KOPT-K1 (cell line): Measurements from ENCODE around the gene MCF2L2.
A peak's percentile ranks its signal among the peaks of the same experiment; 100 is the strongest.
"Not testable (repeated sequence)": the region's sequence is repeated elsewhere in the genome, so short reads cannot be mapped to it uniquely, and the experiment has no call there.

Source experiments
- H3K27ac ChIP-seq: fragments of 200-600 bp; sonication (generic); 2 replicates; pipeline ENCODE4 v1.5.1; 2016; ENCODE audit warnings: antibody characterized with exemption, mild to moderate bottlenecking, low read depth, low read length; ENCODE audit not compliant: poor library complexity, severe bottlenecking
- H3K36me3 ChIP-seq: fragments of 200-600 bp; sonication (generic); 2 replicates; pipeline ENCODE4 v1.5.1; 2017; ENCODE audit warnings: antibody characterized with exemption, mild to moderate bottlenecking, low read length, moderate library complexity; ENCODE audit not compliant: insufficient read depth
- H3K9me3 ChIP-seq: fragments of 200-600 bp; sonication (generic); 2 replicates; pipeline ENCODE4 v1.5.1; 2017; ENCODE audit warnings: antibody characterized with exemption, low read length, mild to moderate bottlenecking; ENCODE audit not compliant: insufficient read depth, poor library complexity, severe bottlenecking

Gene MCF2L2

DNA sequence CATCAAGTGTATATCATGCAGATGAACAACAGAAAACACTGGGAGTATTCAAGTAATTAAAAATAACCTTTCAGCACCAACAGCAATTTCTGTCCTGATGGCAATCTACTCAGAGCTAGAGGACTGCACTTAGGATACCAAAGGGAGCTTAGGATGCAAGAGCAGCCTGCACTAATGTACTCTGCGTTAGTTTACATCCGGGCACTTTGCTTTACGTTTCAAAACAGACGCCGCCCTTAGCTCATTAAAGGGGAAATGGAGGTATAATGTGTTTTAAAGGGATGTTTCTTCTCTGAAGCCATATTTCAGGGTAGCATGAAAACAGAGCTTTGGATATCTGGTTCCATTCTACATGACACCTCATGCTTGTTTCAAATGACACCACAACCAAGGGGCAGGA, 189.4 kb downstream of the MCF2L2 start:
- peaks cover 34% of the 10 kb centered on the region for H3K9me3 ChIP-seq
- H3K36me3 ChIP-seq, result no peaks in the 10 kb centered on the region
- no peak overlapping the region for H3K27ac ChIP-seq

DNA sequence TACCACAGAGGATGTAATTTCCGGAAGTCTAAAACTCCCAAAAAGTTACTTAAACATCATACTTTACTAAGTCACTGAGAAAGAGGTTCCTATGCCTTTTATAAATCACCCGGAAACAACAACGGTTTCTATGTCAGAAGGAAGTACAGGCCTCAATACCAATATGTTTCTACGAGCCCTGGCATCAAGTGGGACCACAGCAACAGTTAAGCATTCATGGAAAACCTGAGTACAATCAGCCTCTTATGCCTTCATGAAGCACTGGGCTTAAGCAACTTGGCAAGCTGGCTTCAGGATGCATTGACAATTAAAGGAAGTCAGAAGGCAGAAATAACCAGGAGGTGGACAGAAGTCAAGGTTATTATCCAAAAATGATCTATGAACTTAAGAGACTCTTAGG, 194.5 kb downstream of the MCF2L2 start:
- no peaks in the 10 kb centered on the region for H3K36me3 ChIP-seq
- H3K27ac ChIP-seq, result no peak overlapping the region
- no peaks in the 10 kb centered on the region for H3K9me3 ChIP-seq

DNA sequence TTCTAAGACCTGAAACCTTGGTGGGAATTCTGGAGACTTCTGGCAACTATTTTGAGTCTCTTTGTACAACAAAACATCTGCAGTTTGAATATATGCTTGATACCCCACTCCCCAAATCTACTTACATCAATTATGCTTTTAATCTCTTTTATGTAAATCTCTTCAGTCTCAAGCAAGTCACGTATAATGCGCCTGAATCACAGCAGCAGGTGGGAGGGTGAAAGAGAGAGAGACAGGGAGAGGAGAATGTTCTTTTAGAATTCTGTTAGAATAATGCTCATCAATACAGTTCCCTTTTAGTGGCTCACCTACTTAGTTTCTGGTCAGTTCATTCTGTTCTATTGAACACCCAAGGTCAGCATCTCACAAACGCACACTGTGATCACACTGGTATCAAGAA, 197.6 kb downstream of the MCF2L2 start:
- H3K36me3 ChIP-seq, result no peaks in the 10 kb centered on the region
- no peaks in the 10 kb centered on the region for H3K9me3 ChIP-seq
- H3K27ac ChIP-seq, result no peak overlapping the region

DNA sequence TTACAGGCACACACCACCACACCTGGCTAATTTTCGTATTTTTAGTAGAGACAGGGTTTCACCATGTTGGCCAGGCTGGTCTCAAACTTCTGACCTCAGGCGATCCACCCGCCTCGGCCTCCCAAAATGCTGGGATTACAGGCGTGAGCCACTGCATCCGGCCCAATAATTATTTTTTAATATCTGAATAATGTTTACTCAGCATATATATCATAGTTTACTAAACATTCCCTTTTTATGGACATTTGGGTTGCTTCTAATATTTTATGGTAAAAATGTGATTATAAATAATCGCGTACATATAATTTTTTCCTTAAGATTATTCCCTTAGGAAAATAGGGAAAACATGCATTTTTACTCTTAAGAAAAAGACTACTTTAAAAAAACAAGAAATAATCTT, 198.2 kb downstream of the MCF2L2 start:
- H3K27ac ChIP-seq, H3K9me3 ChIP-seq, H3K36me3 ChIP-seq: not testable (repeated sequence)

DNA sequence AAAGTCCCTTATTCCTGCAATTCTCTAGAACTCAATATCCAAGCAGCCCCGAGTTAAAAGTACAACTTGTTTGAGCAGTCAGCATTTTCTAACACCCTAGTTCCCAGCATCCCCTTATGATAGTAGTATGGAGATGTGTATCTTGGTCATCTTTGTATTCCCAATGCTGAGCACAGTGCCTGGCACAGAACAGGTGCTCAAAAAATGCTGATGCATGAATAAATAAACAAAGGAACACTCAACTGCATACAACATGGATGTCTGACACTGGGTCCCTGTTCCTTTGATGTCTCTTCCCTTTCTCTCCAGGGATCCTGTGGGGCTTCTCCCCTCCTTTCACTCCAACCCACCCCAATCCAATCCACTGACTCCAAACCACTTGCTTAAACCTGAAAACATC, 199.2 kb downstream of the MCF2L2 start:
- Histone ChIP-seq H3K36me3 (no peaks in the 10 kb centered on the region), H3K9me3 (no peaks in the 10 kb centered on the region), H3K27ac (no peak overlapping the region)

DNA sequence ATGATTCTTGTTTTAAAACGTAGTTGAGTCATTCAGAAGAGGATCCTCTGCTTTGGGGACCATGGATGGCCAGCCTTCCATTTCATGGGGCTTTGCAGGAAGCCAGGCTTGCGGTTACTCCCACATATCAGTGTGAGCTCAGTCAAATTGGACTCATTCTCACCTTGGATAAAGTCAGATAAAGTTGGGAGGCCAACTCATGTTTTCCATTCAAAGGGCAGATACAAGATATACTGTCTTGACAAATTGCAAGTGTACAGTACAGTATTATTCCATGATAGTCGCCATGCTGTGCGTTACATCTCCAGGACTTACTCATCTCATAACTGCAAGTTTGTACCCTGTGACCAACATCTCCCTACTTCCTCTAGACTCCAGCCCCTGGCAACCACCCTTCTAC, 200.8 kb downstream of the MCF2L2 start:
- Histone ChIP-seq H3K36me3 (no peaks in the 10 kb centered on the region), H3K27ac (no peak overlapping the region), H3K9me3 (no peaks in the 10 kb centered on the region)

DNA sequence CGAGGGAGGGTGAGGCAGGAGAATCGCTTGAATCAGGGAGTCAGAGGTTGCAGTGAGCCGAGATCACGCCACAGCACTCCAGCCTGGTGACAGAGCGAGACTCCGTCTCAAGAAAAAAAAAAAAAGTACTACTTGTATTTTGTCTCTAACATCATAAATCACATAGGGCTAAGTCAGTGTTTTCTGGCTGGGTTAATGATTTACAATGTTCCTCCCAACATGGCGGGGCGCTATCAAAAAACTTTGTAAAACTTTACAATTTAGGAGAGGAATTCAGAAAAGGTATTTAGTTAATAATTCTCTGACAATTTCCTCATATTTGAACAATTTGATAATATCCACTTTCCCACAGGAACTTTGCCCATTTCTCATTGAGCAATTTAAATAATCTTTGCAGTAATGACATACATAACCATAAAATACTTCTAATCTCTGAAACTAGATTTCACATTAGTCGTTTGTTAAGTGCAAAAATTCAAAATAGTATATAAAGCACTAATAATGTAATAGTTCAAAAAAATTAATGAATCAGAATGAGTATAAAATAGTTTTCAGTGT, 202.0 kb downstream of the MCF2L2 start:
- Histone ChIP-seq H3K27ac (no peak overlapping the region), H3K9me3 (no peaks in the 10 kb centered on the region), H3K36me3 (no peaks in the 10 kb centered on the region)

DNA sequence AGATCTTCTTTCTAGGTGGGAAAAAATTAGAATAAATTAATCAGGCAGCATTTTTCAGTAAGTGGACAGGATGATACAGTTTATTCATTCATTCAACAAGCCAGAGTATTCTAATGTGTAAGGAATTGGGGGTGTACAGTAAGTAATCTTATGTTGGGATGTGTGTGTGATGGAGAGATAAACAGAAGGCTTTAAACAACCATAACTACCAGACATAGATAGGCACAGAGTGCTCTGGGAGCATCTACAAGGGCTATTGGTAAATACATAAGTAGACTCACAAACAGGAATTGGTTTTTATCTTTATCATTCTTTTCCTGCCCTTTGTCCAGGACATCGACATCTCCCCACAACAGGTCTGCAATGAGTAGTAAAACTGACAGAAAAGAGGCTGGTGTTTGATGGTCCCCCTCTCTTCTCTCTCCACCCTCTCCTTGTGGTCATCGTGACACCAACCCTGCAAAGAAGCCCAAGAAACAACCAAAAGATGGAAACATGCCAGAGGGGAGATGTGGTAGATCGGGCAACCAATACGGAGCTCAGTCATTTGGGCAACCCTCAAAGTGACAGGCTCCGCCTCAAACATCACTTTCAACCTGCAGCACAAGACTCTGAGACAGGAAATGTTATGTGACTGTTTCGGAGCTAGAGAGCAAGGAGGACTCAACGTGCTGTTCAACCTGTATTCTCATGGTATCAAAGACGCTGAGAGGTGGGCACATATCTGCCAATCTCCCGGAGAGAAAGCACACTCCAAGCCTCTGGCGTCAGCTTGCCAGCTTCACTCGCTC, 204.0 kb downstream of the MCF2L2 start:
- Histone ChIP-seq H3K9me3 (no peaks in the 10 kb centered on the region), H3K27ac (peak overlapping the region; percentile 17), H3K36me3 (no peaks in the 10 kb centered on the region)

DNA sequence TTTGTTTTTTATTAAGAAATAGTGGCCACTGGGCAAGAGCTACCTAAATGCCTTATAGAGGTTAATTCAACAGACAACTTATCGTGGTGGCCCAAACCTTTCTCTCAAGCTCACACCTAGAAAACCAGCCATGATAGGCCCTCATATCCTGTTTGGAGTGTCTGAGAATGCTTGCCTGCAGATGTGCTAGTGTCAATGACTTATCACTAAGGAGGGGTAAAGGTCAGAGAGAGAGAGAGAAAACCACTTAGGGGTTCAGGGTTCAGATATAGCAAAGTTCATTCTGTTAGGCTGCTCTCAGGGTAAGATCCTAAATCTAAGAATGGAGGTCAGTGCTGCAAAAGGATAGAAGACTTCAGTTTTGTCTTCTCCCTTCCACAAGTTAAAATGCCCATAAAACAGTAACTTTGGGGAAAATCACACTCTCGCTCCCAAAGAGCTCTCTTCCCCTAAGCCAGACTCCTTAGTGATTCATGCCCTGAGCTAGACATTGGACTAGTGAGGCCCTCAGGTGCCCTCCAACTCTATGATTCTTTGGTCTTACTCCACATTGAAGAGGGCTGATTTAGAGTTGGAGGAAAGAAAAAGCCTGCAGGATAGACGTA, 205.7 kb downstream of the MCF2L2 start:
- no peak overlapping the region for H3K27ac ChIP-seq
- H3K9me3 ChIP-seq, result no peaks in the 10 kb centered on the region
- H3K36me3 ChIP-seq, result no peaks in the 10 kb centered on the region

DNA sequence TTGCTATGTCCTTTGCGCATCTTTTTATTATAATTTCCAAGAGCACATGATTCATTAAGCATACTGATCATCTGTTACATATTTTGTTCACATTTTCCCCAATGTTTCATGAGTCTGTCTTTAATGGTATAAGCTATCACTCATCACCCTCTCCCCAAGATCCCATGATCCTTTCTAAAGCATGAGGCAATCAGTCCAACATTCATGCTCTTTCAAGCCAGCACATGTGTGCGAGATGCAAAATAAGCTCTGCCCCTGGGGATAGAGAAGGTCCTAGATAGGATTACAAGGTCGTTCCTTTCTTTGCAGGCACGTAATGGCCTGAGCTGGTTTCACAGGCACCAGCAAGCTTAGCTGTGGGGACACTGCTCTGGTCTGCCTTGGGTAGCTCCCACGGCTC, 207.6 kb downstream of the MCF2L2 start:
- no peaks in the 10 kb centered on the region for H3K36me3 ChIP-seq
- no peaks in the 10 kb centered on the region for H3K9me3 ChIP-seq
- H3K27ac ChIP-seq, result no peak overlapping the region

DNA sequence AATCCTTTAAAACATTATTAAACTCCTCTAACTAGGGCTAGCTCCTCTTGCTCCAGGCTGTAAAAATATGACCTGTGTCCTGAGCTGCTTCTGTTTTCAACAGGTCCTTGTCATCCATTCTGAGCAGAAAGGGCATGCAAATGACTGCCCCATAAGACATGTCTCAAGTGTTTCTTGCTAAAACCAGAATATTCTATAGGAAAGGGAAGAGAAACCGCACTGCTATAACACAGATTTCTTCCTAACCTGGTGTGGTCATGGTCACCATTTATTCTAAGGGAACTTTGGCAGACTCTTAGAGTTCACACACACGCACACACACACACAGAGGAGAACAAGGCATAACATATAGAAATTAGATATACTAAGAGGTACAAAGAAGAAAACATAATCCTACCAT, 209.6 kb downstream of the MCF2L2 start:
- Histone ChIP-seq H3K9me3 (no peaks in the 10 kb centered on the region), H3K36me3 (no peaks in the 10 kb centered on the region), H3K27ac (no peak overlapping the region)

DNA sequence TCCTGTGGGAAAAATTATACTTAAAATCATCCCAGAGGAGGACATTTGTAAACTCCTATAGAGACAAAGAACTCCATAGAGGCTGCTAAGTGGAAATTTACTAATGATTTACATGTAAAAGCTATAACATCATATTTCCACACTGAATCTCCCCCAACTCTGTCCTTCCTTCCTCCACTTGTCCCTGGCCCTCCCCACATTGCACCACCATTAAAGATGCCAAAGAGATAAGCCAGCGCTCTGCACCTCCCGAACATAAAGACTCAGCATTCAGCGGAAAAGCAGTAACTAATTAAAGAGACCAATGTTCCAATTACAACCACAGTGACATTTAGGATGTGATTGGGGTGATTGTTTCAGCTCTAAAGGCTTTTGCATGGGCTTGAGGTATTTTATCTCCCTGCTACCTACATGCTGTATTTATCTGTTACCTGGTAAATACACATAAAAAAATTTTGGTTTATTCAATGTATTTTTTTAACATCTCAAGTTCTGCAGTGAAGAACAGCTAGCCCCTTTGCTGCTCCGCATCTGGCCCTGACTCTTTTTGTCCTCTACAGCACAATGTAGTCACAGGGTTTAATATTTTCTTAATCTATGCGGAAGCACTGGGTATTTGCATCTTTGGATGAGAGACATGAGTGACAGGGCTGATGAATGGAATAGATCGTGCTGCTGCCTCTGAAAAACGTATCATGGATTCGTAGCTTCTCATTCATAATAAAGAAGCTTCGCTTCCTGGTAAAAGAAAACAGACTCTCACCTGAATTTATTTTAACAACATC, 210.7 kb downstream of the MCF2L2 start:
- Histone ChIP-seq H3K27ac (no peak overlapping the region), H3K36me3 (no peaks in the 10 kb centered on the region), H3K9me3 (no peaks in the 10 kb centered on the region)

DNA sequence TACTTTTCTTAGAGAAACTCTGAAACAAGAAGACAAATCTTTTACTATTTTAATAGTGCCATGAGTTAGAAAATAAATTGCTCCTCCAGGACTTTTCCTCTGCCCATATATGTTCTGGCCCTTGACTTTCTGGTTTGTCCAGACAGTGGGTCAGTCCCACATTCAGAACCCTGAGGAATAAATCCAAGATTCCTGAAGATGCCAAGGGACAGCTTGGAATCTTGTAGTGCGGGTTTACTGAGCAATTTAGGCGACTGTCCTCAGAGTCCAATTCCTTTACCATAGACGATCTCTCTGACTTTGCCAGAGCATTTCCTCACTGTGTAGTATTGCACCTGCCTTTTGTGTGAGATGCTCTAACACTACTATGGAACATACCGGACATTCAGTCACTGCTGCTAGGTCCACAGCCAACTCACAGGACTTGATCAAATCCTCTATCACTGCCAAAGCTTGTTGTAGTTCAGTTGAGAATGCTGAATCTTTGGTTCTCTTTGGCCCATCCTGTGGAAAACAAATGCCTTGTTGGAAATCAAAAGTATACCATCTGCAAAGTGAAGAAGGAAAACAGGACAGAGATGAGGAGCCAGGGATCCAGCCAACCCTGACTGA, 212.7 kb downstream of the MCF2L2 start:
- no peak overlapping the region for H3K27ac ChIP-seq
- no peaks in the 10 kb centered on the region for H3K9me3 ChIP-seq
- no peaks in the 10 kb centered on the region for H3K36me3 ChIP-seq

DNA sequence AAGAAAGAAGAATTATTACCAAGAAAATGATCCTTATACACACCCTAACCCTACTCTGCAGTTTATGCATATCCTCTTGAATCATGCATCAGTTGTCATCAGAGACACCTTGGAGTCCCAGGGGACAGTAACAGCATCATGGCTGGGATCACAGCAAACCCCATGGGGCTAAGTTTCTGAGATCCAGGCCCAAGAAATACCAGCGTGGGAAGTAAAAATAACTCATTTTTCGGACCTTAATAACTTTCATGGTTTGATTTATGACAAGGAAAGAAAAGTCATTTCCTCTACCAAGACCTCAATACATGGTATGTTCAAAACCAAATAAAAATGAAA, 214.2 kb downstream of the MCF2L2 start:
- Histone ChIP-seq H3K9me3 (no peaks in the 10 kb centered on the region), H3K27ac (no peak overlapping the region), H3K36me3 (no peaks in the 10 kb centered on the region)
